Omental fat pad (tissue), 4 donors: ENCODE results near the gene NUBP2. TPM values are rescaled to one million over a fixed set of nuclear protein-coding genes. Genes with fewer than 3 reads are reported as not detected.

ENCODE experiments used
- ATAC-seq: fragments of 150-250 bp; one replicate; pipeline ENCODE4 v1.9.1; 2016; ENCODE audit warnings: mild to moderate bottlenecking, moderate library complexity; ENCODE audit not compliant: low FRiP score
- DNase-seq: peaks from one replicate; pipeline ENCODE4 v3.0.0-alpha.2; 2019; ENCODE audit warnings: low spot score
- CTCF ChIP-seq, 3 donors: fragments of 450-650 bp; IDR thresholded peaks; one replicate each; pipeline ENCODE4 v1.5.1; 2016 to 2017; ENCODE audit warnings: antibody characterized with exemption in 3 of 3, mild to moderate bottlenecking in 3 of 3, moderate library complexity in 2 of 3
- total RNA-seq, 4 donors: library from RNA; depleted of rRNA; stranded (reverse); fragments of >200 nt; gene quantifications; one replicate each; pipeline ENCODE4 v1.1.0, GENCODE V29; 2016

NUBP2 gene
- total RNA-seq, 4 donors from 2014 or later, result 49.2 to 85.9 (median 60.2) TPM

GRCh38 chr16:1791256-1791942 is 8.6 kb downstream of the NUBP2 start:
- ATAC-seq, result no peak
- no peak for TF ChIP-seq CTCF (IDR thresholded peaks at IDR 0.05)
- no peak for DNase-seq

GRCh38 chr16:1791943-1792812 is 9.4 kb downstream of the NUBP2 start:
- ATAC-seq (no peak), DNase-seq (no peak)
- no peak for TF ChIP-seq CTCF (IDR thresholded peaks at IDR 0.05)

- no peak for ATAC-seq
- no peak for TF ChIP-seq CTCF (IDR thresholded peaks at IDR 0.05)
- DNase-seq, result no peak
Measured at GRCh38 chr16:1792836-1793577, 10.2 kb downstream of the NUBP2 start.

GRCh38 chr16:1793578-1794220 is 10.9 kb downstream of the NUBP2 start, which contains the start of gene IGFALS:
TSS of gene IGFALS (minus strand) at chr16:1793705. CDS start at chr16:1793652, 53 bp downstream.
- ATAC-seq (no peak), DNase-seq (no peak)
- no peak for TF ChIP-seq CTCF (IDR thresholded peaks at IDR 0.05)

GRCh38 chr16:1794221-1794871 is 11.6 kb downstream of the NUBP2 start:
- DNase-seq (no peak), ATAC-seq (no peak)
- no peak for TF ChIP-seq CTCF (IDR thresholded peaks at IDR 0.05)
